Stimulated activated memory B cell treated with anti-CD40 and anti-IgM and Interleukin-4, amounts not matched to agents 10 μg/mL and 1 μg/mL and 100 μg/mL, for 72 hours (primary cell): ENCODE measurements around the gene ABLIM2.
A peak's percentile ranks its signal among the peaks of the same experiment; 100 is the strongest.

ENCODE experiments used
- ATAC-seq: fragments of 150-1000 bp; cut with Tn5 transposase; 2 replicates; pipeline ENCODE4 v1.10.0; 2021
- H3K27ac Mint-ChIP-seq: one replicate; pipeline ENCODE4 v1.8.0; 2022; ENCODE audit warnings: mild to moderate bottlenecking, mixed read lengths
- H3K27me3 Mint-ChIP-seq: one replicate; pipeline ENCODE4 v1.8.0; 2022; ENCODE audit warnings: mixed read lengths
- H3K36me3 Mint-ChIP-seq: one replicate; pipeline ENCODE4 v1.8.0; 2022; ENCODE audit warnings: mixed read lengths
- H3K4me1 Mint-ChIP-seq: one replicate; pipeline ENCODE4 v1.8.0; 2022; ENCODE audit warnings: mixed read lengths
- H3K4me3 Mint-ChIP-seq: one replicate; pipeline ENCODE4 v1.8.0; 2022; ENCODE audit warnings: mild to moderate bottlenecking, moderate library complexity, mixed read lengths
- H3K9me3 Mint-ChIP-seq: one replicate; pipeline ENCODE4 v1.8.0; 2022; ENCODE audit warnings: mixed read lengths

Gene ABLIM2

DNA sequence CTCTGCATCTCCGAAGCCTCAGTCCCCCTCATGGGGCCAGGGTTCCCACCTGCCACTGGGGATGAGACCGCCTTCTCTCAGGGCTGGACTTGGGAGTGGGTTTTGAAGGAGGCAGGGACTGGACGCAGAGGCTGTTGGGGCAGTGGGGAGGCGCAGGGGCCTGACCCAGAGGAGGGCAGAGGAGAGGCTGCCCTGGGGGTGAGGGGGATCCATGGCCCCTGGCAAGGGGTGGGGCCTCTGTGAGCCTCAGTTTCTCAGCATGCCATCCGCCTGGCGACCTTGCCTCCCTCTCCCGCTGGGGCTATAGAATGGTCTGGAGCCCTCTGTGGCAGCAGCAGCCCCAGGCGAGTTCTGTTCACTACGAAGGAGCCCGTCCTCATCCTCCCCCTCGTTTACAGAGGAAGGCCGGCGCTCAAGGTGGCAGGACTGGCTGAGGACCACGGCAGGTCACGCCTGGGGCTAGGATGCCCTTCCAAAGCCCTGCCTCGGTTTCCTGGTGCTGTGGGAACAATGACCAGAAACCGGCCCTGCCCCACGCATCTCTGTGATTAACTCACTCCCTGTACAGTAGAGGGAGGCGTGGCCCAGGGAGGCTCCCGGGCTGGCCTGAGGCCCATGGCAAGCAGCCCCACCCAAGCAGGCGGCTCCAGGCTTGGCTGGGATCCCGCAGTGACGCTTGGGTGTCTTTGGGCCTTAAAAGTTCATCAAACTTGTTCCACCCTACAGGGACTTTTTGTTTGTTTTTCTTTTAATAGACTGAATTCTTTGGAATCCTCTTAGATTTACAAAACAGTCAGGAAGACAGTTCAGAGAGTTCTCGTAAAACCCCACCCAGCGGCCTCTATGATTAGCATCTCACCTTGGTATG is 24.5 kb upstream of the ABLIM2 start:
- Mint-ChIP-seq H3K36me3 (no peaks in the 10 kb centered on the region), H3K4me3 (no peak overlapping the region), H3K27me3 (peaks cover 23% of the 10 kb centered on the region), H3K9me3 (no peaks in the 10 kb centered on the region), H3K4me1 (peaks cover under 1% of the 10 kb centered on the region), H3K27ac (no peak overlapping the region)
- peak; percentile 52 for ATAC-seq

DNA sequence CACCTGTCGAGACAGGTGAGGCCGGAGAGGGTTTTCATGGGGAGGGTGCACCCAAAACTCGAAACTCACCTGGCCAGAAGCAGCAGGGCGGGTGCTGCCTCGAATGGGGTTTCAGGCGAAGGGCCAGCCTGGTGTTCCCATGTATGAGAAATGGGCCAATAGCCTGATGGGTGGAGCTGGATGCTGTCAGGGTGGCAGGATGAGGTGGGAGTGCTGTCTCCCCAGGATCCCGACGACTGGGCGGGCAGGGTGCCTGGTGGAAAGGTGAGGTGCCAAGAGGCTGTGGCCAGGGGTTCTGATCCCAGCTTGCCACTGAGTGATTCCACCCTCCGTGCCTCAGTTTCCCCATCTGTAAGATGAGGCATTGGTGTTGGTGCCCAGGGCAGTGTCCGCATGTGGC is 23.7 kb upstream of the ABLIM2 start:
- no peaks in the 10 kb centered on the region for H3K36me3 Mint-ChIP-seq
- H3K27me3 Mint-ChIP-seq = peaks cover 15% of the 10 kb centered on the region
- peaks cover 4% of the 10 kb centered on the region for H3K4me1 Mint-ChIP-seq
- no peaks in the 10 kb centered on the region for H3K9me3 Mint-ChIP-seq
- no peak overlapping the region for H3K4me3 Mint-ChIP-seq
- ATAC-seq = no peak
- no peak overlapping the region for H3K27ac Mint-ChIP-seq

DNA sequence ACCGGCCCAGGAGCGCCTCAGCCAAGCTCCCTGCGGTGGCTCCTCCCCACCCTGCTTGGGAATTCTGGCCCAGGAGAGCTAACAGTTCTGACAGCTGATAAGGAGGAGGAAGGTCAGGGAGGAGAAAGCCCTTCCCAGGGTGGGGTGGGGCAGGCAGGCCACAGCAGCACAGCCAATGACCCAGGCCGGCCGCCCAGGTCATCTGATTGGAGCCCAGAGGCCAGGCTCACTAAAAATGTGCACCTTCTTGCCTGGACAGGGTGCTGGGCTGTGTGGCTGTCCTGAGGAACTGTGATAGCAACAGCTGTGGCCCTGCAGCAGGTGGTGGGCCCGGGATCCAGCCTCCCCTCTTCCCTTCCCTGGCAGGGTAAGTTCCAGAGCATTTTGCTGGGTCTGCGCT is 23.2 kb upstream of the ABLIM2 start:
- H3K4me1 Mint-ChIP-seq = peaks cover 8% of the 10 kb centered on the region

DNA sequence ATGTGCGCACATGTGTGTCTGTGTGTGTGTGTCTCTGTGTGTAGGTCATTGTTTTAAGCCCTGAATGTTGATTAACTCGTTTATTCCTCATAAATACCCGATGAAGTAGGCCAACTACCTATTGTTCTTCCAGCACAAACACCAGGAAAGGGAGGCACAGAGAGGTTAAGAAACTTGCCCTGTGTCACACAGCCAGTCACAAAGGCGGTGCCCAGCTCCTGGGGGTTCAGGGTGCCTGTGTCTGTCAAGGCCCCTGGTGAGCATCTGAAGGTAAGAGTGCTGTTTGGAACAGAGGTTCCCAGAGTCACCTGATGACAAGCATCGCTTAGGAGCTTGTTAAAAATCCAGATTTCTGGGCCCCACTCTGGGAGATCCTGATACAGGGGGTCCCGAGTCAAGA is 22.5 kb upstream of the ABLIM2 start:
- no peaks in the 10 kb centered on the region for H3K36me3 Mint-ChIP-seq
- H3K4me1 Mint-ChIP-seq = peaks cover 12% of the 10 kb centered on the region
- no peak overlapping the region for H3K4me3 Mint-ChIP-seq
- no peaks in the 10 kb centered on the region for H3K9me3 Mint-ChIP-seq
- H3K27ac Mint-ChIP-seq = peak overlapping the region; percentile 20
- H3K27me3 Mint-ChIP-seq = peaks cover 4% of the 10 kb centered on the region
- ATAC-seq = no peak

More for the DNA sequence above, 23.2 kb upstream of the ABLIM2 start:
- peaks cover 11% of the 10 kb centered on the region for H3K27me3 Mint-ChIP-seq
- ATAC-seq = no peak
- no peak overlapping the region for H3K27ac Mint-ChIP-seq
- no peaks in the 10 kb centered on the region for H3K9me3 Mint-ChIP-seq
- no peak overlapping the region for H3K4me3 Mint-ChIP-seq
- no peaks in the 10 kb centered on the region for H3K36me3 Mint-ChIP-seq

DNA sequence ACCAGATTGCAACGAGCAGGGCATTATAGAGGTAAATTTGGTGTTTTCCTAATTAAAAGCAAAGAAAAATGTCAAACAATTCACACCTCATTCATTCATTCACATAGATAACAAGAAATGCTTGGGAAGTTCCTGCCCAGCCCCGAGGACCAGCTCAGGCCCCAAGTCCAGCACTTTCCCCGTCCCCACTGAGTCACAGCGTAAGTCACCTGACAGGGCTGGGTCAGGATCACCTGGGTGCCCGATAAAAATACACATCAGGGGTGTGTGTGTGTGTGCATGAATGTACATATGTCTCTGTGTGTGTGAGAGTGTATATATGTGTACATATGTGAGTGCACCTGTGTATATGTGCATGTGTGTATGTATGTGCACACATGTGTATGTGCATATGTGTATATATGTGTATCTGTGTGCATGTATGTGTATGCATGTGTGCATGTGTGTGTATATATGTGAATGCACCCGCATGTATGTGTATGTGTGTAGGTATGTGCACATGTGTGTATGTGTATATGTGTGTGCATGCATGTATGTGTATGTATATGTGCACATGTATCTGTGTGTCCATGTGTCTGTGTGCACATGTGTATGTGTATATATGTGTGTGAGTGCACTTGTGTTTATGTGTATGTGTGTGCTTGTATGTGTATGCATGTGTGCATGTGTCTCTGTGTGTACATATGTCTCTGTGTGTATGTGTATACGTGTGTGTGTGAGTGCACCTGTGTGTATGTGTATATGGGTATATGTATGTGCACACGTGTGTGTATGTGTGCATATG is 21.9 kb upstream of the ABLIM2 start:
- Mint-ChIP-seq H3K27ac (peak overlapping the region; percentile 20), H3K9me3 (no peaks in the 10 kb centered on the region), H3K4me3 (no peak overlapping the region), H3K36me3 (no peaks in the 10 kb centered on the region), H3K4me1 (peaks cover 12% of the 10 kb centered on the region), H3K27me3 (no peaks in the 10 kb centered on the region)
- no peak for ATAC-seq

- Mint-ChIP-seq H3K9me3 (no peaks in the 10 kb centered on the region), H3K36me3 (no peaks in the 10 kb centered on the region), H3K4me3 (no peak overlapping the region), H3K4me1 (peaks cover 12% of the 10 kb centered on the region), H3K27ac (no peak overlapping the region), H3K27me3 (no peaks in the 10 kb centered on the region)
- ATAC-seq = no peak
Measured at GRCh38 chr4:8179771-8180170, 21.2 kb upstream of the ABLIM2 start.

DNA sequence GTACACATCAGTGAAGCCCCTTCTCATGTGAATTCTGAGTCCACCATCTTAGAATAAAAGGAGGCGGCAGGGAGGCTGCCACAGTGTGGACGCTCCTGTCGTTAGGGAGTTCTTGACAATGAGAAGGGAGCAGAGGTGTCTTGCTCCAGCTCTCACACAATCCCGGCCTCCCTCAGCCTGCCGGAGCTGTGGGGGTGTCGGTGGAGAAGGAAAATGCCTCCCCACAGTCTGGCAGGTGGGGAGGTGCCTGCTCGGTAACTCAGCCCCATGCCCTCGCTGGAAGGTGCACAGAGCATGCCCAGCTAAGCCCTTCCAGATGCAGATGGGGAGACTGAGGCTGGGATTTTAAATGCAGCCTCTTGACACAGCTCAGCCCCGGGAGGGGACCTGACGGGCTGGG is 20.5 kb upstream of the ABLIM2 start:
- Mint-ChIP-seq H3K4me1 (peaks cover 13% of the 10 kb centered on the region), H3K27ac (no peak overlapping the region), H3K36me3 (no peaks in the 10 kb centered on the region), H3K4me3 (no peak overlapping the region), H3K9me3 (no peaks in the 10 kb centered on the region), H3K27me3 (no peaks in the 10 kb centered on the region)
- no peak for ATAC-seq

DNA sequence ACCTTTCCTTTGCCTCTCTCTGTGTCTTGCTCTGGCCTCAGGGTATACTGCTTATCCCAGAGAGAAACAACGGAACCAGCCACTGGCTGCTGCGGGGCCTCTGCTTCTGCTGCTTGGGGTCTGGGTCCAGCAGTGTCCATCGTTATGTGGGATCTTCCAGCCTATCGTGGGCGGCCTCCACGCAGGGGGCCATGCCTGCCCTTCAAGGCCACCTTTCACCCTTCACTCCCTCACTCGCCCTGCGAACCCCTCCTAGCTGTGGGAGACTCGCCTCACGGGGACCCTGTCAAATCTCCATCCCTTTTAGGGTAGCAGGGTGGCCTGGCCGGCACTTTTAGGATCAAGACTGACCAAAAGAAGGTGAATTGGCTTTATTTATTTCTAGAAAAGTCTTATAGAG is 19.3 kb upstream of the ABLIM2 start:
- no peak for ATAC-seq
- Mint-ChIP-seq H3K9me3 (no peaks in the 10 kb centered on the region), H3K27me3 (no peaks in the 10 kb centered on the region), H3K27ac (peak overlapping the region; percentile 79), H3K4me3 (no peak overlapping the region), H3K36me3 (no peaks in the 10 kb centered on the region), H3K4me1 (peaks cover 17% of the 10 kb centered on the region)

DNA sequence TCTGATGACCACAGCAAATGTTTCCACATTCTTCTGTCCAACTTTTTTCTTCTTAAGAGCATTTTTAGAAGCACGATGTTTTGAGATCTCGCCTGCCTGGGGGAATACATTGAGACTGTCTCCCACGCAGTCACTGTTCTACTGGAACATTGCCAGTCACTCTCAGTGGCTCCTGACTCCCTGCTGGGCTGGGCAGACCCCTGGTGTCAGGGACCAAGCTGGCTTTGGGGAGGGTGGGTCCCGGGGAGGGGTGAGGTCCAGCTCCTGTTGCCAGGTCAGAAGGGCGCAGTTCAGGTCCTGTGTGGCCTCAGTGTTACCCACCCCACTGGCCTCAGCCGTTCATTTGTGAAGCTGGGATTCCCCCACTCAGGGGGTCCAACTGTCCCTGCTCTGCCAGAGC is 18.9 kb upstream of the ABLIM2 start:
- no peak for ATAC-seq
- Mint-ChIP-seq H3K9me3 (no peaks in the 10 kb centered on the region), H3K36me3 (no peaks in the 10 kb centered on the region), H3K27ac (peak overlapping the region; percentile 79), H3K27me3 (no peaks in the 10 kb centered on the region), H3K4me3 (no peak overlapping the region), H3K4me1 (peaks cover 21% of the 10 kb centered on the region)

GRCh38 chr4:8176547-8177399 is 18.2 kb upstream of the ABLIM2 start:
- no peaks in the 10 kb centered on the region for H3K9me3 Mint-ChIP-seq
- no peaks in the 10 kb centered on the region for H3K36me3 Mint-ChIP-seq
- no peaks in the 10 kb centered on the region for H3K27me3 Mint-ChIP-seq
- peak; percentile 75 for ATAC-seq
- peaks cover 29% of the 10 kb centered on the region for H3K4me1 Mint-ChIP-seq
- peak overlapping the region; percentile 26 for H3K27ac Mint-ChIP-seq
- no peak overlapping the region for H3K4me3 Mint-ChIP-seq

GRCh38 chr4:8175686-8176085 is 17.1 kb upstream of the ABLIM2 start:
- peaks cover 36% of the 10 kb centered on the region for H3K4me1 Mint-ChIP-seq
- no peak overlapping the region for H3K27ac Mint-ChIP-seq
- ATAC-seq = no peak
- H3K4me3 Mint-ChIP-seq = no peak overlapping the region
- no peaks in the 10 kb centered on the region for H3K36me3 Mint-ChIP-seq
- no peaks in the 10 kb centered on the region for H3K27me3 Mint-ChIP-seq
- H3K9me3 Mint-ChIP-seq = no peaks in the 10 kb centered on the region

DNA sequence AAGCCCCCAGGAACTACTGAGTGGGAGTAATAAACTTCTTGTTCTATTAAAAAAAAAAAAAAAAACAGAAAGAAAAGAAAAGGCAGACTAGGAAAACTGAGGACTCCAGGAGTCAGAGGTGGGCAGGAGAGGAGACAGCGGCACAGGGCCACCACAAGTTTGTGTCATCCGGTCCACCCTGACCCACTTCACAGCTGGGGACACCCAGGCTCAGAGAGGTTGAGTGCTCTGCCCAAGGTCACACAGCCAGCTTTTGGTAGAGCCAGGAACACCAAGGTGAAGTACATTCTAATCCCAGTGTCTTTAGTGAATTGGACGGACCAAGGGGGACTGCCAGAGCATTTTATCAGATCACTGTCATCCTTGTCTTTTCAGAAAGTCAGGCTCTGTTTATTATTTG is 16.4 kb upstream of the ABLIM2 start:
- Mint-ChIP-seq H3K9me3 (no peaks in the 10 kb centered on the region), H3K27me3 (no peaks in the 10 kb centered on the region), H3K4me1 (peaks cover 36% of the 10 kb centered on the region), H3K4me3 (no peak overlapping the region), H3K36me3 (no peaks in the 10 kb centered on the region), H3K27ac (no peak overlapping the region)
- ATAC-seq = no peak

- Mint-ChIP-seq H3K9me3 (no peaks in the 10 kb centered on the region), H3K27me3 (no peaks in the 10 kb centered on the region), H3K4me1 (peaks cover 36% of the 10 kb centered on the region), H3K36me3 (no peaks in the 10 kb centered on the region), H3K4me3 (no peak overlapping the region), H3K27ac (no peak overlapping the region)
- no peak for ATAC-seq
Measured at GRCh38 chr4:8173492-8174242, 15.1 kb upstream of the ABLIM2 start.

GRCh38 chr4:8171984-8172924 is 13.6 kb upstream of the ABLIM2 start:
- ATAC-seq = peak; percentile 89
- peaks cover 39% of the 10 kb centered on the region for H3K4me1 Mint-ChIP-seq
- no peaks in the 10 kb centered on the region for H3K27me3 Mint-ChIP-seq
- peak overlapping the region; percentile 64 for H3K4me3 Mint-ChIP-seq
- peaks cover 2% of the 10 kb centered on the region for H3K9me3 Mint-ChIP-seq
- peak overlapping the region; percentile 82 for H3K27ac Mint-ChIP-seq
- H3K36me3 Mint-ChIP-seq = no peaks in the 10 kb centered on the region
